Smooth muscle cell (in vitro differentiated cells): ENCODE measurements around the gene MESP2. TPM values are rescaled to one million over a fixed set of nuclear protein-coding genes. Genes with fewer than 3 reads are reported as not detected.
A peak's percentile ranks its signal among the peaks of the same experiment; 100 is the strongest.

Source experiments
- DNase-seq: peaks from one replicate; lab custom pipeline; 2025; ENCODE audit not compliant: unreplicated experiment; lab: John Stamatoyannopoulos, UW
- H2AFZ ChIP-seq: fragments of 200-600 bp; sonication (generic); 2 replicates; pipeline ENCODE4 v1.6.0; 2016; ENCODE audit warnings: antibody characterized with exemption, low read depth, mild to moderate bottlenecking
- H3F3A ChIP-seq: fragments of 200-600 bp; sonication (generic); 2 replicates; pipeline ENCODE4 v1.6.0; 2017; ENCODE audit warnings: antibody characterized with exemption, low read depth
- H3K27ac ChIP-seq: fragments of 200-600 bp; sonication (generic); 2 replicates; pipeline ENCODE4 v1.5.1; 2016; ENCODE audit warnings: low read depth, mild to moderate bottlenecking
- H3K27me3 ChIP-seq: fragments of 200-600 bp; sonication (generic); 2 replicates; pipeline ENCODE4 v1.6.1; 2016; ENCODE audit warnings: low read depth, mild to moderate bottlenecking
- H3K36me3 ChIP-seq: fragments of 200-600 bp; sonication (generic); 2 replicates; pipeline ENCODE4 v1.5.1; 2016; ENCODE audit warnings: low read depth
- H3K4me1 ChIP-seq: fragments of 200-600 bp; sonication (generic); 2 replicates; pipeline ENCODE4 v1.5.1; 2016; ENCODE audit warnings: low read depth
- H3K4me2 ChIP-seq: fragments of 200-600 bp; sonication (generic); 2 replicates; pipeline ENCODE4 v1.6.0; 2016; ENCODE audit warnings: mild to moderate bottlenecking
- H3K4me3 ChIP-seq: fragments of 200-600 bp; sonication (generic); 2 replicates; pipeline ENCODE4 v1.5.1; 2016; ENCODE audit warnings: mild to moderate bottlenecking
- H3K79me2 ChIP-seq: fragments of 200-600 bp; sonication (generic); 2 replicates; pipeline ENCODE4 v1.6.0; 2016; ENCODE audit warnings: low read depth, mild to moderate bottlenecking
- H3K9ac ChIP-seq: fragments of 200-600 bp; sonication (generic); 2 replicates; pipeline ENCODE4 v1.6.0; 2016; ENCODE audit warnings: low read depth
- H3K9me3 ChIP-seq: fragments of 200-600 bp; sonication (generic); replicated peaks from 2 replicates; pipeline ENCODE4 v1.5.1; 2016; ENCODE audit warnings: low read depth
- H4K20me1 ChIP-seq: fragments of 200-600 bp; sonication (generic); 2 replicates; pipeline ENCODE4 v1.6.0; 2016; ENCODE audit warnings: low read depth
- CTCF ChIP-seq: fragments of 200-600 bp; sonication (generic); IDR thresholded peaks from 2 replicates; pipeline ENCODE4 v1.5.1; 2017; ENCODE audit warnings: borderline replicate concordance, mild to moderate bottlenecking, antibody characterized with exemption; ENCODE audit not compliant: insufficient read depth, poor library complexity, severe bottlenecking
- WGBS: methylation state at CpG from one replicate; pipeline ENCODE4 v1.1.7; 2016; ENCODE audit warnings: low lambda C conversion rate; 5-methylcytosine and 5-hydroxymethylcytosine counted together
- polyA plus RNA-seq: library from polyadenylated mRNA; unstranded; fragments of >200 nt; fragmentation: Nextera tagmentation; extraction: Ambion mirVana; gene quantifications from 2 replicates; pipeline ENCODE4 v1.2.1, GENCODE V29; 2016
- total RNA-seq: library from RNA; depleted of rRNA; stranded (reverse); fragments of >200 nt; gene quantifications from 2 replicates; pipeline ENCODE4 v1.2.3, GENCODE V29; 2014

The MESP2 gene
- total and polyA plus RNA-seq, 2 experiments from 2014 or later: 0.09 TPM; not detected in 1

DNA sequence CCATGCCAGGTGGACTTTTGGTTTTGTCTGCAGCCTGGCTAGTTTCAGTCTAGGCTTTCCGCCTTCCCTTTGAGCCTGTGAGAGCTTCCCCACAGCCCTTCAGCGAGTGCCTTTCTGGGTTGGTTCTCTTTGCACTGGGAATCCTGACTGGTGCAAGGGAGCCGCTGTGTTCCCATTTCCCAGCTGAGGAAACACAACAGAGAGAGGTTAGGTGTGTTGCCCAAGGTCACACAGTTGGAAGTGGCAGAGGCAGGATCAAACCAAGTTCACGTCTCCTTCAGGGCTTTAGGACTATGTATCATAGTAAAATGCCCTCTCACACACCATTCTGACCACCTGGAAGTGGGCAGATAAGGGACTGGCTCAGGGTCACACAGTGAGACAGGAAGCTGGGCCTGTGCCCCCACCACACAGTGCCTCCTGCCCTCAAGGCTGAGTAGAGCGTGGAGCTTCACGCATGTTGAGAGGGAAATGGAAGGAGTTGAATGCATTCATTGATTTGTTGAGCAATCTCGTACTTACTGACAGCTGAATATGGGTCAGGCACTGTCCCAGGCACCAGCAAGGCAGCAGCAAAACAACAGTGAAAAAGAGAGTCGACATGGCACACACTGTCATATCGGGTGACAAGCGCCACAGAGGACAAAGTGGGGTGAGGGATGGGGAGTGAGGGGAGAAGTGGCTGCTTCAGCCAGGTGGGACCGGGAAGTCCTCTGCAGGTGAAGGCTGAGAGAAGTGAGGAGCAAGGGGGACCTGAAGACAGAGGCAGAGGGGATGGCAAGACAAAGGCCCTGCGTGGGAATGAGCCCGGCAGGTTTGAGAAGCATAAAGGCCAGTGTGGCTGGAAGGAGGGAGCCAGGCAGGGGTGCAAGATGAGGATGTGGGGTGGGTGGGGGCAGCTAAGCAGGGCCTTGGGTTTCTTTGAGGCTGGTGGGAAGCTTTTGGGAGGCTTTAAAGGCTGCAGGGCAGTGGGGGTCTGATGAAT lies 50.8 kb downstream of the MESP2 start:
- Histone ChIP-seq H2AFZ (no peak overlapping the region), H3K4me1 (peaks cover 9% of the 10 kb centered on the region), H3K27ac (no peak overlapping the region), H4K20me1 (no peaks in the 10 kb centered on the region), H3K9ac (no peak overlapping the region), H3K36me3 (no peaks in the 10 kb centered on the region), H3K79me2 (no peaks in the 10 kb centered on the region), H3K4me2 (no peak overlapping the region), H3F3A (peaks cover 4% of the 10 kb centered on the region), H3K4me3 (no peak overlapping the region), H3K27me3 (no peaks in the 10 kb centered on the region), H3K9me3 (no peaks in the 10 kb centered on the region)
- no peak for TF ChIP-seq CTCF
- no peak for DNase-seq
- 96% methylated on average over 12 of the region's 13 CpGs for WGBS

GRCh38 chr15:89827829-89828228 lies 51.7 kb downstream of the MESP2 start:
- H2AFZ ChIP-seq: no peak overlapping the region
- peak overlapping the region; percentile 52 for H3K4me2 ChIP-seq
- no peaks in the 10 kb centered on the region for H3K9me3 ChIP-seq
- peaks cover 9% of the 10 kb centered on the region for H3K4me1 ChIP-seq
- DNase-seq: no peak
- H3K79me2 ChIP-seq: no peaks in the 10 kb centered on the region
- no peaks in the 10 kb centered on the region for H3K36me3 ChIP-seq
- 100% methylated on average over 2 of the region's 4 CpGs for WGBS
- H3K9ac ChIP-seq: no peak overlapping the region
- no peak for TF ChIP-seq CTCF
- no peaks in the 10 kb centered on the region for H3K27me3 ChIP-seq
- peak overlapping the region; percentile 54 for H3K27ac ChIP-seq
- H4K20me1 ChIP-seq: no peaks in the 10 kb centered on the region
- H3F3A ChIP-seq: peaks cover 4% of the 10 kb centered on the region
- no peak overlapping the region for H3K4me3 ChIP-seq

Other genes starting within 250 kb of the MESP2 start
- gene TICRR, start 200.9 kb upstream of the MESP2 start, total RNA-seq: 2.5 and 2.6 TPM in 2 replicates
- gene TICRR, start 200.9 kb upstream of the MESP2 start, polyA plus RNA-seq: 1.3 and 2.5 TPM in 2 replicates
- gene KIF7, start 120.9 kb upstream of the MESP2 start, total RNA-seq: 4.8 and 7.6 TPM in 2 replicates
- 7.4 and 7.6 TPM in 2 replicates for gene KIF7, start 120.9 kb upstream of the MESP2 start, polyA plus RNA-seq
- 0.04 and 0.13 TPM in 2 replicates for gene PLIN1, start 97.0 kb upstream of the MESP2 start, total RNA-seq
- gene PLIN1, start 97.0 kb upstream of the MESP2 start, polyA plus RNA-seq: 0.66 TPM in 1 of 2 replicates, not detected in the other
- 4.7 and 9.0 TPM in 2 replicates for gene PEX11A, start 85.6 kb upstream of the MESP2 start, total RNA-seq
- 3.8 and 5.6 TPM in 2 replicates for gene PEX11A, start 85.6 kb upstream of the MESP2 start, polyA plus RNA-seq
- gene WDR93, start 85.5 kb upstream of the MESP2 start, total RNA-seq: 0.13 TPM in 1 of 2 replicates, not detected in the other
- 0.80 TPM in 1 of 2 replicates, not detected in the other for gene WDR93, start 85.5 kb upstream of the MESP2 start, polyA plus RNA-seq
- not detected in 2 replicates for gene MESP1, start 25.1 kb upstream of the MESP2 start, total RNA-seq
- gene MESP1, start 25.1 kb upstream of the MESP2 start, polyA plus RNA-seq: 0.15 and 0.67 TPM in 2 replicates
- 11.6 and 12.9 TPM in 2 replicates for gene ANPEP, start 38.5 kb downstream of the MESP2 start, total RNA-seq
- 16.0 and 17.6 TPM in 2 replicates for gene ANPEP, start 38.5 kb downstream of the MESP2 start, polyA plus RNA-seq
- gene AP3S2, start 117.7 kb downstream of the MESP2 start, total RNA-seq: 54.7 and 55.8 TPM in 2 replicates
- gene AP3S2, start 117.7 kb downstream of the MESP2 start, polyA plus RNA-seq: 9.4 and 19.1 TPM in 2 replicates
- 4.0 and 5.8 TPM in 2 replicates for gene ARPIN, start 136.6 kb downstream of the MESP2 start, total RNA-seq
- 3.1 and 4.3 TPM in 2 replicates for gene ARPIN, start 136.6 kb downstream of the MESP2 start, polyA plus RNA-seq
- gene ZNF710, start 225.0 kb downstream of the MESP2 start, total RNA-seq: 8.6 and 20.8 TPM in 2 replicates
- gene ZNF710, start 225.0 kb downstream of the MESP2 start, polyA plus RNA-seq: 10.4 and 14.8 TPM in 2 replicates